Neural crest cell (in vitro differentiated cells): ENCODE data around the gene SLC9A9. TPM values are rescaled to one million over a fixed set of nuclear protein-coding genes. Genes with fewer than 3 reads are reported as not detected.

Experiments used
- DNase-seq: peaks from one replicate; pipeline ENCODE4 v3.0.0; 2021; ENCODE audit warnings: low read depth, mixed read lengths, low spot score
- H3K27ac Mint-ChIP-seq: one replicate; pipeline ENCODE4 v1.8.0; 2021; ENCODE audit warnings: mild to moderate bottlenecking, mixed read lengths; ENCODE audit not compliant: unreplicated experiment
- H3K27me3 Mint-ChIP-seq: 2 replicates; pipeline ENCODE4 v1.8.0; 2021; ENCODE audit warnings: low read depth, mild to moderate bottlenecking, mixed read lengths
- H3K36me3 Mint-ChIP-seq: 2 replicates; pipeline ENCODE4 v1.8.0; 2021; ENCODE audit warnings: low read depth, mild to moderate bottlenecking, mixed read lengths
- H3K4me1 Mint-ChIP-seq: 2 replicates; pipeline ENCODE4 v1.8.0; 2021; ENCODE audit warnings: mixed read lengths
- H3K4me3 Mint-ChIP-seq: one replicate; pipeline ENCODE4 v1.8.0; 2021; ENCODE audit warnings: mild to moderate bottlenecking, mixed read lengths
- H3K9me3 Mint-ChIP-seq: 2 replicates; pipeline ENCODE4 v1.8.0; 2021; ENCODE audit warnings: mixed read lengths
- total RNA-seq: library from RNA; stranded (reverse); gene quantifications from 2 replicates; pipeline ENCODE4 v1.2.1, GENCODE V29; 2021
- TF ChIP-seq, protein P1 (sequence below): fragments of 200-600 bp; sonication (generic); conservative IDR thresholded peaks from 2 replicates; pipeline ENCODE4 v1.5.0; 2021; ENCODE audit warnings: antibody characterized with exemption, mild to moderate bottlenecking

Gene SLC9A9
- total RNA-seq, 1 donor from 2014 or later, result 0.56 TPM

DNA sequence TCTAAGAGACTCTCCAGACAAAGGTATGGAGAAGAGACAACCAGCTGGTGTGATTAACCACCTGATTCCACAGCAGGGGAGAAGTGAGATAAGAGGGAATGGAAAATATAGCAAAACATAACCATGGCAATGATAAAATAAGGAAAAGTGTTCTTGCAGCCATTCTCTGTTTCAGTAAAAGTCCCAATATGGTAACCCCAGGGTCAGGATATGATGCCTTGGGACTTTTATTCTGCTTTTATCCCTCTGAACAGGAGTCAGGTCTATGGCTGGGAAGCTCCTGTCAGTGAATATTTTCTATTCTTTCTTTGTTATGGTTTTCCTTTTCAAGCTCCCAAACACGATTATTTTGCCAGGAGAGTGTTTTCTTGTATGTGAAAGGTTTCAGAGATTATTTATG is 94.2 kb downstream of the SLC9A9 start:
- Mint-ChIP-seq H3K27me3 (no peaks in the 10 kb centered on the region), H3K4me1 (peaks cover 11% of the 10 kb centered on the region), H3K4me3 (no peak overlapping the region), H3K36me3 (no peaks in the 10 kb centered on the region), H3K27ac (no peak overlapping the region), H3K9me3 (peaks cover 2% of the 10 kb centered on the region)
- TF ChIP-seq, protein P1, sequence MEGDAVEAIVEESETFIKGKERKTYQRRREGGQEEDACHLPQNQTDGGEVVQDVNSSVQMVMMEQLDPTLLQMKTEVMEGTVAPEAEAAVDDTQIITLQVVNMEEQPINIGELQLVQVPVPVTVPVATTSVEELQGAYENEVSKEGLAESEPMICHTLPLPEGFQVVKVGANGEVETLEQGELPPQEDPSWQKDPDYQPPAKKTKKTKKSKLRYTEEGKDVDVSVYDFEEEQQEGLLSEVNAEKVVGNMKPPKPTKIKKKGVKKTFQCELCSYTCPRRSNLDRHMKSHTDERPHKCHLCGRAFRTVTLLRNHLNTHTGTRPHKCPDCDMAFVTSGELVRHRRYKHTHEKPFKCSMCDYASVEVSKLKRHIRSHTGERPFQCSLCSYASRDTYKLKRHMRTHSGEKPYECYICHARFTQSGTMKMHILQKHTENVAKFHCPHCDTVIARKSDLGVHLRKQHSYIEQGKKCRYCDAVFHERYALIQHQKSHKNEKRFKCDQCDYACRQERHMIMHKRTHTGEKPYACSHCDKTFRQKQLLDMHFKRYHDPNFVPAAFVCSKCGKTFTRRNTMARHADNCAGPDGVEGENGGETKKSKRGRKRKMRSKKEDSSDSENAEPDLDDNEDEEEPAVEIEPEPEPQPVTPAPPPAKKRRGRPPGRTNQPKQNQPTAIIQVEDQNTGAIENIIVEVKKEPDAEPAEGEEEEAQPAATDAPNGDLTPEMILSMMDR, result no peak
- DNase-seq, result no peak

DNA sequence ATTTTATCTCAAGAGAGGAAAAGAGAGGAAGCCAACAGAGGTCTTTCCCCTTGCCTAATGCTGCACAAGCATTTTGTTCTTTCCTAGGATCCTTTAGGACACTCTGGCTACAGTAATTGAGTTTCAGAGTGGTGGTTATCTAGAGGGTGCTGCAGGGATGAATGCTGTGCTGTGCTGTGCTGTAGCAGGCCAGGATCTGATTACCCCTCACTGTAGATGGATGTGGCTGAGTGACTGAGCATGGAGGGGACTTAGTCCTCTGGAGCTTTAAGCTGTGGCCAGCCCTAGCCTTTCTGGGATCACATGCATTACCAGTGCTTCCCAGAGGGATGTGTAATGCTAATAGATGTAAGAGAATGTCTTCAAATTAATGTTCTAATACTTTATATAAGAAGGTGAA is 94.8 kb downstream of the SLC9A9 start:
- TF ChIP-seq, protein P1, result no peak
- Mint-ChIP-seq H3K4me1 (peaks cover 11% of the 10 kb centered on the region), H3K27me3 (no peaks in the 10 kb centered on the region), H3K27ac (no peak overlapping the region), H3K36me3 (no peaks in the 10 kb centered on the region), H3K4me3 (no peak overlapping the region), H3K9me3 (peaks cover 3% of the 10 kb centered on the region)
- DNase-seq, result no peak

DNA sequence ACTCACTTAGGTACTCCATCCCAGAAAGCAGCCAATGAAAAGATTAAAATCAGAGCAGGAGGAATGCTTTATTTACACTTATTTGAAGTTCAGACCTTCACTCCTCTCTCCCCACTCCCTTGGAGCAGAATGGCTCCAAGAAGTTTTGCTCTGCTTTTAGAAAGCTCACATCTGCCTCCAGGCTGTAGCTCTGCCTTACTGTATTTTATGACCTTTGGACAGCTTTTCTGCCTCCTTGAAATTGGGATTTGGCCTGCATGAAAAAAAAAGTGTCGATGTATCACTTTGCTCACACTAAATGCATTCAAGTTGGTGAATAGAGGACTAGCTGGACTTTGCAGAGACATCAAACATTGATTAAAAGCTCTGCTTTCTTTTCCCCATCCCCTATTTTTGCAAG is 95.3 kb downstream of the SLC9A9 start:
- Mint-ChIP-seq H3K4me1 (peaks cover 11% of the 10 kb centered on the region), H3K4me3 (no peak overlapping the region), H3K36me3 (no peaks in the 10 kb centered on the region), H3K9me3 (peaks cover 3% of the 10 kb centered on the region), H3K27ac (no peak overlapping the region), H3K27me3 (no peaks in the 10 kb centered on the region)
- no peak for DNase-seq
- TF ChIP-seq, protein P1, result no peak

DNA sequence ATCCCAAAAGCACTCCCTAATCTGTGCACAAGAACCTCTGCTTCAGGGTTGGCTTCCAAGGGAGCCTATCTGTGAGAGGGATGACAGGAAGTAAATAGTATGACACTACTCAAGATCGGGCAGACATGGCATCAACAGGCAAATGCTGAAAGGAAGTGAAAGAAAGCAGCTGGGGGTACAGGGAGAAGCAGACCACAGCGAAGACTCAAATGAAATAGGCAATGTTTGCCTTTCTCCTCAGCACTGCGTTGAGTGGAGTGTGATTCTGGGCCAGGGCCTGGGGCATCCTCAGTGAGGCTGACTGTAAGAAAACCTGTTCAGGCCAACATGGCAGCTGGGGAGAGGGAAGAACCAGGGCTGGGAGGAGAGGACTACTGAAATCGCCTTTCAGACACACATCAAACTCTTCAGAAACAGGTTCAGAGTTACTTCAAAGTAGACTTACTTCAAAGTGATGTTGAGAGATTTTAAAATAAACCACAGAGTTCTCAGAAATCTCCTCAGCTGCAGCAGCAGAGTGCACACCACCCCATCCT is 96.6 kb downstream of the SLC9A9 start:
- Mint-ChIP-seq H3K4me3 (no peak overlapping the region), H3K9me3 (peaks cover 3% of the 10 kb centered on the region), H3K4me1 (peaks cover 11% of the 10 kb centered on the region), H3K36me3 (no peaks in the 10 kb centered on the region), H3K27ac (no peak overlapping the region), H3K27me3 (no peaks in the 10 kb centered on the region)
- no peak for DNase-seq
- TF ChIP-seq, protein P1, result no peak

DNA sequence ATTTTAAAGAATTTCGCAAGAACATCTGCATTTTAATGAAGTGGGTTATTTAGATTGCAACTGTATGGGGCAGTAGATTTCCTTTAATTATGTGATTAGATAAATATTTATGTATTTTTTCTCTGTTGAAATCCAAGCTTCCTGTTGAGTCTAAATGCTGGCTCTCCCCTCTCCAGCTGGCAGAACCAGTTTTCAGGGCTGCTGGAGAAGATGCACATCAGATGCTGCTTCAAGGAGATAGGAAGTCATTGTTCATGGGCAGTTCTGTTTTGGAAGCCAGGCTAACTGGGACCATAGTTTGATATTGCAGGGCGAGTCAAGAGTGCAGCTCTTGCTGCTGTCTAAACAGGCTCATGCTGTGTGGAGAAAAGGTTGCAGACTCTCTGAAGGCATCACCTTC is 97.4 kb downstream of the SLC9A9 start:
- H3K36me3 Mint-ChIP-seq, result no peaks in the 10 kb centered on the region
- TF ChIP-seq, protein P1, result no peak
- H3K4me3 Mint-ChIP-seq, result no peak overlapping the region
- no peaks in the 10 kb centered on the region for H3K27me3 Mint-ChIP-seq
- peaks cover 11% of the 10 kb centered on the region for H3K4me1 Mint-ChIP-seq
- no peak for DNase-seq
- H3K9me3 Mint-ChIP-seq, result peaks cover 7% of the 10 kb centered on the region
- H3K27ac Mint-ChIP-seq, result no peak overlapping the region
